Measurements from ENCODE around the gene PRSS21.

The PRSS21 gene
- total RNA-seq, result 0 to 6.6 (median 2.5) reads per million in 9 experiments

- Mint-ChIP-seq H3K4me3 (peak within 1 kb of the TSS in 1 of 2 donors; percentile 65), H3K9me3 (no peaks in the 10 kb centered on the region), H3K36me3 (ENCODE audit: insufficient read depth) (no peaks in the 10 kb centered on the region), H3K27ac (no peak within 1 kb of the TSS), H3K4me1 (ENCODE audit: low read depth in 2 of 2) (peaks cover 0 to 1% of the 10 kb centered on the region in 2 donors), H3K27me3 (peaks cover 8 to 42% of the 10 kb centered on the region in 2 donors)
- peak; percentile 61 for ATAC-seq (replicated peaks)
- DNase-seq, result peak in 1 of 3 experiments; percentile 38
Measured at GRCh38 chr16:2816751-2817339, at the start of gene PRSS21. PRSS21 (plus strand) TSS chr16:2817237; CDS start chr16:2817269, 32 bp downstream.

- Mint-ChIP-seq H3K4me3 (peak overlapping the region in 1 of 2 donors; percentile 60), H3K27ac (peak overlapping the region in 1 of 2 donors; percentile 95), H3K9me3 (no peaks in the 10 kb centered on the region), H3K27me3 (no peaks in the 10 kb centered on the region), H3K4me1 (ENCODE audit: low read depth in 2 of 2) (peaks cover 34 to 37% of the 10 kb centered on the region in 2 donors), H3K36me3 (ENCODE audit: insufficient read depth) (peaks cover 100% of the 10 kb centered on the region)
- DNase-seq (no peak), ATAC-seq (replicated peaks) (no peak)
Measured at GRCh38 chr16:2767891-2768290, 49.1 kb upstream of the PRSS21 start.

- DNase-seq (no peak), ATAC-seq (replicated peaks) (no peak)
- Mint-ChIP-seq H3K4me1 (ENCODE audit: low read depth in 2 of 2) (peaks cover 35 to 36% of the 10 kb centered on the region in 2 donors), H3K27me3 (no peaks in the 10 kb centered on the region), H3K36me3 (ENCODE audit: insufficient read depth) (peaks cover 94% of the 10 kb centered on the region), H3K27ac (peak overlapping the region in 1 of 2 donors; percentile 95), H3K4me3 (peak overlapping the region in 1 of 2 donors; percentile 52), H3K9me3 (no peaks in the 10 kb centered on the region)
Measured at GRCh38 chr16:2768403-2769089, 48.5 kb upstream of the PRSS21 start.

- Mint-ChIP-seq H3K4me3 (peak overlapping the region in 1 of 2 donors; percentile 52), H3K27me3 (no peaks in the 10 kb centered on the region), H3K27ac (peak overlapping the region; percentile 15 to 95), H3K9me3 (no peaks in the 10 kb centered on the region), H3K4me1 (ENCODE audit: low read depth in 2 of 2) (peaks cover 32 to 35% of the 10 kb centered on the region in 2 donors), H3K36me3 (ENCODE audit: insufficient read depth) (peaks cover 89% of the 10 kb centered on the region)
- DNase-seq, result no peak
- no peak for ATAC-seq (replicated peaks)
Measured at GRCh38 chr16:2769100-2769529, 47.9 kb upstream of the PRSS21 start.

- DNase-seq, result no peak
- no peak for ATAC-seq (replicated peaks)
- H3K9me3 Mint-ChIP-seq, result no peaks in the 10 kb centered on the region
- peaks cover 87% of the 10 kb centered on the region for H3K36me3 Mint-ChIP-seq (ENCODE audit: insufficient read depth)
- peaks cover 32 to 35% of the 10 kb centered on the region in 2 donors for H3K4me1 Mint-ChIP-seq (ENCODE audit: low read depth in 2 of 2)
- peak overlapping the region in 1 of 2 donors; percentile 52 for H3K4me3 Mint-ChIP-seq
- H3K27ac Mint-ChIP-seq, result peak overlapping the region; percentile 15 to 95
- H3K27me3 Mint-ChIP-seq, result no peaks in the 10 kb centered on the region
Measured at GRCh38 chr16:2769675-2770056, 47.4 kb upstream of the PRSS21 start.

- H3K27me3 Mint-ChIP-seq, result no peaks in the 10 kb centered on the region
- H3K9me3 Mint-ChIP-seq, result no peaks in the 10 kb centered on the region
- ATAC-seq (replicated peaks) (peak; percentile 61), DNase-seq (no peak)
- peak overlapping the region; percentile 15 to 95 for H3K27ac Mint-ChIP-seq
- H3K4me3 Mint-ChIP-seq, result peak overlapping the region in 1 of 2 donors; percentile 52
- peaks cover 82% of the 10 kb centered on the region for H3K36me3 Mint-ChIP-seq (ENCODE audit: insufficient read depth)
- H3K4me1 Mint-ChIP-seq (ENCODE audit: low read depth in 2 of 2), result peaks cover 32 to 39% of the 10 kb centered on the region in 2 donors
Measured at GRCh38 chr16:2770057-2770951, 46.7 kb upstream of the PRSS21 start.

GRCh38 chr16:2771496-2772402 is 45.3 kb upstream of the PRSS21 start:
- H3K27ac Mint-ChIP-seq, result peak overlapping the region; percentile 20 to 95
- H3K4me3 Mint-ChIP-seq, result peak overlapping the region in 1 of 2 donors; percentile 21
- H3K36me3 Mint-ChIP-seq (ENCODE audit: insufficient read depth), result peaks cover 72% of the 10 kb centered on the region
- H3K27me3 Mint-ChIP-seq, result no peaks in the 10 kb centered on the region
- ATAC-seq (replicated peaks), result no peak
- H3K9me3 Mint-ChIP-seq, result no peaks in the 10 kb centered on the region
- DNase-seq, result no peak
- H3K4me1 Mint-ChIP-seq (ENCODE audit: low read depth in 2 of 2), result peaks cover 36 to 46% of the 10 kb centered on the region in 2 donors

GRCh38 chr16:2773188-2773968 is 43.7 kb upstream of the PRSS21 start:
- no peaks in the 10 kb centered on the region for H3K27me3 Mint-ChIP-seq
- H3K4me3 Mint-ChIP-seq, result no peak overlapping the region
- H3K27ac Mint-ChIP-seq, result peak overlapping the region; percentile 20 to 95
- H3K9me3 Mint-ChIP-seq, result no peaks in the 10 kb centered on the region
- no peak for DNase-seq
- H3K36me3 Mint-ChIP-seq (ENCODE audit: insufficient read depth), result peaks cover 66% of the 10 kb centered on the region
- no peak for ATAC-seq (replicated peaks)
- H3K4me1 Mint-ChIP-seq (ENCODE audit: low read depth in 2 of 2), result peaks cover 32 to 47% of the 10 kb centered on the region in 2 donors

- H3K27me3 Mint-ChIP-seq, result no peaks in the 10 kb centered on the region
- H3K4me3 Mint-ChIP-seq, result no peak overlapping the region
- no peak for ATAC-seq (replicated peaks)
- no peaks in the 10 kb centered on the region for H3K9me3 Mint-ChIP-seq
- H3K36me3 Mint-ChIP-seq (ENCODE audit: insufficient read depth), result peaks cover 58% of the 10 kb centered on the region
- DNase-seq, result no peak
- peaks cover 31 to 48% of the 10 kb centered on the region in 2 donors for H3K4me1 Mint-ChIP-seq (ENCODE audit: low read depth in 2 of 2)
- peak overlapping the region in 1 of 2 donors; percentile 29 for H3K27ac Mint-ChIP-seq
Measured at GRCh38 chr16:2774161-2774891, 42.7 kb upstream of the PRSS21 start.

- peak overlapping the region; percentile 92 to 93 for H3K4me3 Mint-ChIP-seq
- DNase-seq, result no peak
Measured at GRCh38 chr16:2775131-2775716, 41.8 kb upstream of the PRSS21 start.

GRCh38 chr16:2775765-2776499 is 41.1 kb upstream of the PRSS21 start:
- Mint-ChIP-seq H3K27ac (peak overlapping the region; percentile 97 to 98), H3K36me3 (ENCODE audit: insufficient read depth) (peaks cover 42% of the 10 kb centered on the region), H3K4me3 (peak overlapping the region; percentile 92 to 93), H3K4me1 (ENCODE audit: low read depth in 2 of 2) (peaks cover 28 to 47% of the 10 kb centered on the region in 2 donors), H3K27me3 (no peaks in the 10 kb centered on the region), H3K9me3 (no peaks in the 10 kb centered on the region)
- DNase-seq, result no peak
- no peak for ATAC-seq (replicated peaks)

More at GRCh38 chr16:2775131-2775716, 41.8 kb upstream of the PRSS21 start:
- peak overlapping the region in 1 of 2 donors; percentile 98 for H3K27ac Mint-ChIP-seq
- peaks cover 27 to 48% of the 10 kb centered on the region in 2 donors for H3K4me1 Mint-ChIP-seq (ENCODE audit: low read depth in 2 of 2)
- H3K9me3 Mint-ChIP-seq, result no peaks in the 10 kb centered on the region
- H3K27me3 Mint-ChIP-seq, result no peaks in the 10 kb centered on the region
- peaks cover 49% of the 10 kb centered on the region for H3K36me3 Mint-ChIP-seq (ENCODE audit: insufficient read depth)
- no peak for ATAC-seq (replicated peaks)

Measured in effector memory CD8-positive, alpha-beta T cell (primary cell).